ENCODE measurements around the gene USB1. TPM values are rescaled to one million over a fixed set of nuclear protein-coding genes. Genes with fewer than 3 reads are reported as not detected.

The USB1 gene
- total and polyA plus RNA-seq, 9 donors = 8.5 to 30.7 (median 22.5) TPM

DNA sequence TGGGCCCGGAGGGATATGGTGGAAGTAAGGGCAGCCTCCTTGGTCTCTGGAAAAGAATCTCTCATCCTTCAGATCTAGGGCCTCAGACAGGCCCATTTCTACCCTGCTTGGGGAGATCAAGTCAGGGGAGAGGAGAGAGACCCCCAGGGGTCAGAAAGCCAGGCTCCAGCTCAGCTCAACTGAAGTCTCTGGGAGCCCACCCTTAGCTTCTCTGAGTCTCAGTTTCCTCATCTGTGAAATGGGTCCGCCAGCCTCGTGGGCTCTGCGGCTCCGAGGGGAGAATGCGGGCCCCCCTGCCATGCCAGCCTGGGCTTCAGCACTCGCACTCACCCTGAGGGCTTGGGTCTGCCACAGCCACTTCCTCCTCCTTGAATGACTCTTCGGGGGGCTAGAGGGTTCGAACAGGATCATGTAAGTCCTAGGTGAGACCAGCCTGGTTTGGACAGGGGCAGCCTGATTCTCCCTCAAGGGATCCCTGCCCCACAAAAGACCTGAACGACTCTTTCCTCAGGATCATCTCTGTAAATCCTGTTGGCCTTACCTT is 37.0 kb upstream of the USB1 start:
- WGBS, 3 donors = 73 to 81% (median 75%) methylated on average over 10 of the region's 10 CpGs
- intact Hi-C loops (cut with DNase I) = no loop called here
- H3K36me3 ChIP-seq = no peaks in the 10 kb centered on the region
- no peaks in the 10 kb centered on the region for H3K4me1 ChIP-seq (ENCODE audit: insufficient read depth)
- no peaks in the 10 kb centered on the region for H3K9me3 ChIP-seq
- H3K4me3 ChIP-seq = no peak overlapping the region
- TF ChIP-seq POLR2A (IDR thresholded peaks at IDR 0.05) (no peak), CTCF (IDR thresholded peaks at IDR 0.05) (no peak), EP300 (IDR thresholded peaks at IDR 0.05) (no peak)
- no peaks in the 10 kb centered on the region for H3K27me3 ChIP-seq
- H3K27ac ChIP-seq = no peak overlapping the region
- no peak for DNase-seq

GRCh38 chr16:57966204-57966771 is 34.9 kb upstream of the USB1 start:
- WGBS, 3 donors = 33 to 40% (median 38%) methylated on average over 4 of the region's 4 CpGs
- TF ChIP-seq CTCF (IDR thresholded peaks at IDR 0.05) = no peak
- no peak for TF ChIP-seq EP300 (IDR thresholded peaks at IDR 0.05)
- TF ChIP-seq POLR2A (IDR thresholded peaks at IDR 0.05) = no peak
- H3K9me3 ChIP-seq = no peaks in the 10 kb centered on the region

DNA sequence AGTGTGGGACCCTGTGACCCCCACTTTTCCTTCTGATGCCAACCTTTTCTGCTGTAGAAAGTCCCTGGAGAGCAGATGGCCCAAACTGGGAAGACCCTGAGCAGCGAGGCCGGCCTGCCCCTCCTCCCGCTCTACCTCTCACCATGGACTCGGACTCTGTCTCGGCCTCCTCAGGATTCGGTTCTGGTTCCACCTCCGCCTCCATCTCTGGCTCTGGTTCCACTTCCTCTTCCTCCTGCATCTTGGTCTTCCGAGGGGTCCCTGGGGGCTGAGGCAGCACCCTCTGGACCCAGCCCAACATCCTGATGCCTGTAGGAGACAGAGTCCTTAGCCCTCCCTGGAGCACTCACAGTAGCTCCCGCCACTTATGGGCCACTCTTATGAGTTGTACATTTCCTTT is 34.2 kb upstream of the USB1 start:
- Histone ChIP-seq H3K4me3 (no peak overlapping the region), H3K27me3 (no peaks in the 10 kb centered on the region), H3K4me1 (ENCODE audit: insufficient read depth) (no peaks in the 10 kb centered on the region), H3K9me3 (no peaks in the 10 kb centered on the region), H3K36me3 (no peaks in the 10 kb centered on the region), H3K27ac (no peak overlapping the region)
- TF ChIP-seq EP300 (IDR thresholded peaks at IDR 0.05) = no peak
- no peak for TF ChIP-seq CTCF (IDR thresholded peaks at IDR 0.05)
- TF ChIP-seq POLR2A (IDR thresholded peaks at IDR 0.05) = no peak
- intact Hi-C loops (cut with DNase I) = no loop called here
- WGBS, 3 donors = 85 to 89% (median 88%) methylated on average over 9 of the region's 9 CpGs
- DNase-seq = no peak

More at GRCh38 chr16:57966204-57966771, 34.9 kb upstream of the USB1 start:
- Histone ChIP-seq H3K27me3 (no peaks in the 10 kb centered on the region), H3K27ac (no peak overlapping the region), H3K4me1 (ENCODE audit: insufficient read depth) (no peaks in the 10 kb centered on the region), H3K36me3 (no peaks in the 10 kb centered on the region), H3K4me3 (no peak overlapping the region)
- intact Hi-C loops (cut with DNase I) = no loop called here
- no peak for DNase-seq

GRCh38 chr16:57967916-57968315 is 33.3 kb upstream of the USB1 start:
- H3K4me3 ChIP-seq = no peak overlapping the region
- H3K27me3 ChIP-seq = no peaks in the 10 kb centered on the region
- H3K36me3 ChIP-seq = no peaks in the 10 kb centered on the region
- intact Hi-C loops (cut with DNase I) = no loop called here
- no peaks in the 10 kb centered on the region for H3K4me1 ChIP-seq (ENCODE audit: insufficient read depth)
- H3K9me3 ChIP-seq = no peaks in the 10 kb centered on the region
- H3K27ac ChIP-seq = no peak overlapping the region
- TF ChIP-seq CTCF (IDR thresholded peaks at IDR 0.05) = no peak
- no peak for TF ChIP-seq POLR2A (IDR thresholded peaks at IDR 0.05)
- no peak for TF ChIP-seq EP300 (IDR thresholded peaks at IDR 0.05)
- no peak for DNase-seq
